H9 (cell line): ENCODE data around the gene SPECC1L. TPM values are rescaled to one million over a fixed set of nuclear protein-coding genes. Genes with fewer than 3 reads are reported as not detected.
A peak's percentile ranks its signal among the peaks of the same experiment; 100 is the strongest.

Source experiments
- DNase-seq: peaks from one replicate; pipeline ENCODE4 v3.0.0-alpha.2; 2017
- H2AFZ ChIP-seq: one replicate; pipeline ENCODE4 v1.6.1; 2013; ENCODE audit warnings: mild to moderate bottlenecking, low read length, control low read depth, moderate library complexity
- H2AK5ac ChIP-seq: 2 replicates; pipeline ENCODE4 v1.6.1; 2013; ENCODE audit warnings: low read length, control low read depth, mixed read lengths; ENCODE audit not compliant: insufficient read length
- H2BK120ac ChIP-seq: one replicate; pipeline ENCODE4 v1.6.1; 2013; ENCODE audit warnings: low read depth, mild to moderate bottlenecking, low read length, control low read depth, inconsistent platforms; ENCODE audit not compliant: poor library complexity, severe bottlenecking
- H2BK12ac ChIP-seq: 2 replicates; pipeline ENCODE4 v1.6.1; 2013; ENCODE audit warnings: low read length, control low read depth, mixed read lengths, low read depth; ENCODE audit not compliant: insufficient read length
- H2BK15ac ChIP-seq: 2 replicates; pipeline ENCODE4 v1.6.1; 2013; ENCODE audit warnings: low read depth, low read length, control low read depth
- H2BK20ac ChIP-seq: one replicate; pipeline ENCODE4 v1.6.1; 2013; ENCODE audit warnings: low read depth, mild to moderate bottlenecking, low read length, control low read depth, inconsistent platforms; ENCODE audit not compliant: poor library complexity, severe bottlenecking
- H2BK5ac ChIP-seq: 2 replicates; pipeline ENCODE4 v1.6.1; 2013; ENCODE audit warnings: low read length, control low read depth, mixed read lengths; ENCODE audit not compliant: insufficient read length
- H3K14ac ChIP-seq: 2 replicates; pipeline ENCODE4 v1.6.1; 2013; ENCODE audit warnings: low read length, control low read depth; ENCODE audit not compliant: insufficient read depth
- H3K18ac ChIP-seq: 2 replicates; pipeline ENCODE4 v1.6.1; 2013; ENCODE audit warnings: low read depth, mild to moderate bottlenecking, mixed read lengths, low read length, control low read depth; ENCODE audit not compliant: insufficient read length
- H3K23ac ChIP-seq: 2 replicates; pipeline ENCODE4 v1.6.1; 2013; ENCODE audit warnings: low read length, control low read depth, mixed read lengths, low read depth; ENCODE audit not compliant: insufficient read length
- H3K23me2 ChIP-seq: 2 replicates; pipeline ENCODE4 v1.6.1; 2013; ENCODE audit warnings: low read depth, mild to moderate bottlenecking, mixed read lengths, low read length, control low read depth; ENCODE audit not compliant: insufficient read length, poor library complexity, severe bottlenecking
- H3K27ac ChIP-seq: 2 replicates; pipeline ENCODE4 v1.5.1; 2013; ENCODE audit warnings: low read length, control low read depth, mixed read lengths, low read depth; ENCODE audit not compliant: insufficient read length
- H3K27me3 ChIP-seq: 2 replicates; pipeline ENCODE4 v1.6.1; 2013; ENCODE audit warnings: low read length, control low read depth, inconsistent platforms; ENCODE audit not compliant: insufficient read depth
- H3K4ac ChIP-seq: 2 replicates; pipeline ENCODE4 v1.6.1; 2013; ENCODE audit warnings: low read depth, mild to moderate bottlenecking, control low read depth, inconsistent platforms, low read length, moderate library complexity
- H3K4me1 ChIP-seq: 2 replicates; pipeline ENCODE4 v1.6.1; 2013; ENCODE audit warnings: low read length, control low read depth, inconsistent platforms; ENCODE audit not compliant: insufficient read depth
- H3K4me2 ChIP-seq: 2 replicates; pipeline ENCODE4 v1.6.1; 2013; ENCODE audit warnings: low read length, control low read depth, mixed read lengths; ENCODE audit not compliant: insufficient read length, insufficient read depth
- H3K56ac ChIP-seq: 2 replicates; pipeline ENCODE4 v1.6.1; 2013; ENCODE audit warnings: low read depth, mild to moderate bottlenecking, mixed read lengths, low read length, control low read depth; ENCODE audit not compliant: insufficient read length
- H3K79me1 ChIP-seq: 2 replicates; pipeline ENCODE4 v1.6.1; 2013; ENCODE audit warnings: low read depth, mild to moderate bottlenecking, moderate library complexity, low read length, control low read depth, inconsistent platforms; ENCODE audit not compliant: insufficient read depth, poor library complexity, severe bottlenecking
- H3K79me2 ChIP-seq: 2 replicates; pipeline ENCODE4 v1.6.1; 2013; ENCODE audit warnings: low read length, control low read depth, inconsistent platforms; ENCODE audit not compliant: insufficient read depth
- H3K9ac ChIP-seq: 2 replicates; pipeline ENCODE4 v1.6.1; 2013; ENCODE audit warnings: low read length, control low read depth, mixed read lengths; ENCODE audit not compliant: insufficient read length; ENCODE audit errors: extremely low read depth
- H3K9me3 ChIP-seq: one replicate; pipeline ENCODE4 v1.6.1; 2013; ENCODE audit warnings: low read depth, low read length, inconsistent platforms; ENCODE audit not compliant: control insufficient read depth
- H3T11ph ChIP-seq: one replicate; pipeline ENCODE4 v1.6.1; 2013; ENCODE audit warnings: mild to moderate bottlenecking, low read length, control low read depth, inconsistent platforms
- H4K20me1 ChIP-seq: one replicate; pipeline ENCODE4 v1.6.1; 2013; ENCODE audit not compliant: control insufficient read depth, insufficient read length, insufficient read depth
- H4K5ac ChIP-seq: 2 replicates; pipeline ENCODE4 v1.6.1; 2013; ENCODE audit warnings: low read depth, mild to moderate bottlenecking, mixed read lengths, low read length, control low read depth; ENCODE audit not compliant: insufficient read length
- H4K8ac ChIP-seq: replicated peaks from 2 replicates; pipeline ENCODE4 v1.6.1; 2013; ENCODE audit warnings: low read length, control low read depth, mixed read lengths, low read depth; ENCODE audit not compliant: insufficient read length
- H4K91ac ChIP-seq: 2 replicates; pipeline ENCODE4 v1.6.1; 2013; ENCODE audit warnings: low read depth, mild to moderate bottlenecking, moderate library complexity, mixed read lengths, low read length, control low read depth; ENCODE audit not compliant: insufficient read length
- H3K27ac Mint-ChIP-seq, 3 experiments: 2 replicates in 2 of 3; 3 replicates in 1 of 3; pipeline ENCODE4 v1.8.0; 2020 to 2021; ENCODE audit warnings: mixed read lengths in 3 of 3, mild to moderate bottlenecking in 1 of 3, moderate library complexity in 1 of 3
- H3K27me3 Mint-ChIP-seq: 2 replicates; pipeline ENCODE4 v1.8.0; 2021; ENCODE audit warnings: low read depth, mild to moderate bottlenecking, moderate library complexity, mixed read lengths
- H3K36me3 Mint-ChIP-seq, 3 experiments: 2 replicates in 2 of 3; 3 replicates in 1 of 3; pipeline ENCODE4 v1.8.0; 2020 to 2021; ENCODE audit warnings: low read depth in 3 of 3, mixed read lengths in 3 of 3; ENCODE audit not compliant: insufficient read depth in 1 of 3
- H3K4me1 Mint-ChIP-seq, 2 experiments: 2 replicates each; pipeline ENCODE4 v1.8.0; 2020; ENCODE audit warnings: mixed read lengths in 2 of 2
- H3K4me3 Mint-ChIP-seq, 2 experiments: 2 replicates in 1 of 2; 3 replicates in 1 of 2; pipeline ENCODE4 v1.8.0; 2020 to 2021; ENCODE audit warnings: mild to moderate bottlenecking in 2 of 2, mixed read lengths in 2 of 2, moderate library complexity in 1 of 2
- H3K9me3 Mint-ChIP-seq, 2 experiments: 2 replicates in 1 of 2; 3 replicates in 1 of 2; pipeline ENCODE4 v1.8.0; 2020; ENCODE audit warnings: mild to moderate bottlenecking in 2 of 2, mixed read lengths in 2 of 2, moderate library complexity in 1 of 2
- CTCF ChIP-seq: fragments of 200-600 bp; sonication (generic); conservative IDR thresholded peaks from 3 replicates; pipeline ENCODE4 v1.8.0; 2021; ENCODE audit warnings: antibody characterized with exemption, mild to moderate bottlenecking
- WGBS: extraction: QIAGEN DNeasy Blood & Tissue Kit; methylation state at CpG from one replicate; pipeline ENCODE4 v1.1.7; 2013; ENCODE audit warnings: missing lambda C conversion rate, low lambda C conversion rate, mixed read lengths; ENCODE audit not compliant: insufficient read length; ENCODE audit errors: extremely low coverage; 5-methylcytosine and 5-hydroxymethylcytosine counted together
- total RNA-seq: library from RNA; stranded (reverse); gene quantifications from 2 replicates; pipeline ENCODE4 v1.2.1, GENCODE V29; 2021

SPECC1L gene
- total RNA-seq, 1 experiment from 2014 or later, result 57.1 TPM

- no peak overlapping the region for H2AFZ ChIP-seq
- H3K56ac ChIP-seq, result no peak overlapping the region
- H2BK20ac ChIP-seq, result no peak overlapping the region
- H3K23me2 ChIP-seq, result no peaks in the 10 kb centered on the region
- no peak overlapping the region for H3K27ac ChIP-seq
- H4K8ac ChIP-seq, result no peak overlapping the region
- H3K79me2 ChIP-seq, result no peaks in the 10 kb centered on the region
- H3K9me3 ChIP-seq, result no peaks in the 10 kb centered on the region
- H3K9ac ChIP-seq, result no peak overlapping the region
- no peak overlapping the region for H4K5ac ChIP-seq
- no peak overlapping the region for H4K91ac ChIP-seq
- no peak overlapping the region for H3K4me3 Mint-ChIP-seq
- H3K27me3 Mint-ChIP-seq, result no peaks in the 10 kb centered on the region
- H3T11ph ChIP-seq, result no peak overlapping the region
- no peak overlapping the region for H2BK120ac ChIP-seq
- TF ChIP-seq CTCF, result no peak
- no peak overlapping the region for H2BK15ac ChIP-seq
- no peaks in the 10 kb centered on the region for H3K27me3 ChIP-seq
- H3K9me3 Mint-ChIP-seq, result no peaks in the 10 kb centered on the region
- H3K4me2 ChIP-seq, result no peak overlapping the region
- H4K20me1 ChIP-seq, result no peaks in the 10 kb centered on the region
- no peaks in the 10 kb centered on the region for H3K79me1 ChIP-seq
- H3K27ac Mint-ChIP-seq, result peak overlapping the region in 2 of 3 experiments; percentile 53 to 61; a peak in 3 of 7 replicates
- H3K14ac ChIP-seq, result no peak overlapping the region
- no peak overlapping the region for H3K4ac ChIP-seq
- no CpG with 5 or more reads among the region's 8 CpGs for WGBS
- H2AK5ac ChIP-seq, result no peak overlapping the region
- H3K4me1 ChIP-seq, result no peaks in the 10 kb centered on the region
- H3K4me1 Mint-ChIP-seq, result peaks cover 15 to 17% of the 10 kb centered on the region in 2 experiments
- H2BK5ac ChIP-seq, result no peak overlapping the region
- H3K36me3 Mint-ChIP-seq, result peaks cover 4 to 34% (median 30%) of the 10 kb centered on the region in 3 experiments; a peak in 6 of 7 replicates
- no peak for DNase-seq
- H2BK12ac ChIP-seq, result no peak overlapping the region
- no peak overlapping the region for H3K23ac ChIP-seq
- H3K18ac ChIP-seq, result no peak overlapping the region
Measured at GRCh38 chr22:24410110-24410856, 139.7 kb downstream of the SPECC1L start.
